Brain pericyte (primary cell): ENCODE measurements around the gene SLC8A3.

ENCODE experiments used
- DNase-seq: peaks from one replicate; pipeline ENCODE4 v3.0.0-alpha.2; 2012; ENCODE audit warnings: low read depth, low spot score

Gene SLC8A3

DNA sequence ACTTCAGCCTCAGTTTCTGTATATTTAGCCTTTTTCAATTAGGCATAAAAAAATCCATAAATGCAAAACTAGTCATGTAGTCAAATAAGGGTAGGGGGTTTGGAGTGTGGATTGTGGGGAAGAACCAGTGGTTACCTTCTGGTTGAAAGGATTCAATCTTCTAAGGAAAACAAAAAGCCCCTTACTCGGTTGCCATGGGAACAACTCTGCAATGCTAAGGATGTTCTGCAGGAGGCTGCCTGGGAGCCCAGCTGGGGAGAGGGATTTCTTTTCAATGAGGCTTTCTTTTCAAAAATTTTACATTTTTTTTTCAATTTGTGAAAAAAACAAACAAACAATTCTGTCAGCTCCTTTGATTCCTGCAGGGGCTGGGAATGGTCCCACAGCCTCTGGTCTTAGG, 67.2 kb downstream of the SLC8A3 start:
- no peak for DNase-seq

DNA sequence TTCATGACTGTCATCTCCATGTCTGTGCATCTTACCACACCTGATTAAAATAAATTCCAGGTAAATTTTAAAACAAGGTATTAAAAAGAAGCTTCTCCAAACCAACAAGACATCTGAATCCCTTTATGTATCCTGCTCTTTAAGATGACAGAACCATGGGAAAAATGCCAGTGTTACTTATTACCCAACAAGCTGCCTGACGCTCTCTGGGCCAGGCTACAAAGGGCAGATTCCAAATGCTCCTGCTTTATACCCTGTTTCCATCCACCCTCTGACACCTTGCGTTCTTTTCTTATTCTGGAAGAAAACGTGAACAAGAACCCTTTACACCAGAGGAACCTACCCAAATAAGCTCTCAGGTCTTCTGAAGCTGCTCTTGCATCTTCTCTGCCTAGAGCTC, 70.7 kb downstream of the SLC8A3 start:
- no peak for DNase-seq

DNA sequence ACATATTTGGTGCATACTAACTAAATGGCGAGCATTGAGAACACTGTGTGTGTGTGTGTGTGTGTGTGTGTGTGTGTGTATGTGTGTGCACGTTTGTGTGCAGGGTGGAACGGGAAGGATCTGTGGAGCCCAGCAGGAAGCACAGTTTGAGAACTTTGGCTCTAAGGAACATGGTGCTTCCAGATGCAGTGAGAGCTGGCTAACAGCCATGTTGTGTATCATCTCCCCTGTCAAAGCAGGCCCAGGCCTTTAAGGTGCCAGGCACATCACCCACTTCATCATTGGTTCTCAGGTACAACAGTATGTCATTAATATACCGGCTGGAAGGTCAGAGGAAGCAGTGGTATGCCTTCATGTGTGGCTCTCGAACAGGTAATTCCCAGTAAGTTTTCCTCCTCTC, 72.5 kb downstream of the SLC8A3 start:
- no peak for DNase-seq

DNA sequence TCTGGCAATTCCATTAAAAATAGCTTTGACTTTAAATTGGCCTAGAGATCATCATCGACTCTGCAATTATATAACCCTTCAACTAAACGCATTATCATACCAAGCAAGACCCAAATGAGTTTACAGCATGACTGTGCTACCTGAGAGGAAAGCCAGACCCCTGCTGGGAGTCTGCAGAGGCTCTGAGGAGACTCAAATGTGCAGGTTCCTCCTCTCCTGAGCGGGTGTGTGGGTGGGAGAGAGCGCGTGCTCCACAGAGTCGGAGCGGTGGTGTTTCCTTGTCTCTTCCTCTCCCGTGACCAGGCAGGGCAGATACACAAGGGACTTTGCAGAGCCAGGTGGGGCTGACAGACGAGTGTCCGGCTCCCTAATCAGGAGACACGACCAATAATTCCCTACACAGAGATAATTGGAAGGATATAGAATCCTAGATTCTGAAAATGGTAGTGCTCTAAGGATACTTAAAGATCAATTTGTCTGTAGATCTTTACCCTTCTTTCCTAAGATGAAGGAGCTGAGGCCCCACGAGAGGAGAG, 74.1 kb downstream of the SLC8A3 start:
- DNase-seq = no peak

DNA sequence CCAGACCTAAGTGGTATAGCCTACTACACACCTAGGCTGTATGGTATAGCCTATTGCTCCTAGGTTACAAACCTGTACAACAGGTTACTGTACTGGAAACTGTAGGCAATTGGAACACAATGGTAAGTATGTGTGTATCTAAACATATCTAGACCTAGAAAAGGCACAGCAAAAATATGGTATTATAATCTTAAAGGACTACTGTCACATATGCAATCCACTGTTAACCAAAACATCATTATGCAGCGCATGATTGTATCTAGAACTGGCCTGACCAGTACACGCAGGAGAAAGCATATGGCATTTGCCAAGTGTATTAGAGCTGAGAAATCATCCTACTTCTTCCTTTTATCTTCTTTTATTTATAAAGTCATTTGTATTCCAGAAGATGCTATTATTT, 75.5 kb downstream of the SLC8A3 start:
- no peak for DNase-seq

DNA sequence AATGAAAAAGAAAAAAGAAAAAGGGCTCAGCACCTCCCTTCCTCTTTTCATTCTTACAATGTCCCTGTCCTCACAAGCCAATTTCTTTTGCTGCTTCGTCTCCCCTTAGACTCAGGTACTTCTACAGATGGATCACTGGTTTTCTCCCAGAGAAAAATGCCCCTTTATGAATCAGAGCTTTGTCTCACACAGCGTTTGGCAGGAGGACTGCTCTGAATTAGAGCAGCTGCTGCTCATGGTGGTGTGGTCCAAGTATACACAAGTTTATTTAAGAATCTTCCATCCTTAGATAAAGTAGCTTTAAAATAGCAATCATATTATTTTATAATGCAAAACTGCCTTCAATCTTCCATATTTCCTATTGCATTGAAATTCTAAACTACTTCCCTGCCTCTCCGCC, 80.3 kb downstream of the SLC8A3 start:
- no peak for DNase-seq

DNA sequence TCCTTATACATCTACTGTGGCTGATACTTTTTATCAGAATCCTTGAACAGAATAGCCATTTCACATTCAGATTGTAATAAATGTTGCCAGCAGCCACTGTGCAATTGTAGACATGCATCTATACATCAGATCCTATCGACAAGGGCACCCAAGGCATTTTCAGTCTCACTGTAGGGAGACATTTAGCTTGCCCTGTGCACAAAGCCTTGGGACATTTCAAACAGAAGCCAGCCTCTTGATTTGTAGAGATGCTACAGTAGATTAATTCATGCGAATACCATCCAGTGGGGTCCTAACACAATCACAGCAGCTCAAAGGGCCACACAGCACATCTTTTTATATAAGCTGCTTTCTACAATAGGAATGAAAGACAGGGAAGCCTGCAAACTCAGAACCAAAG, 81.4 kb downstream of the SLC8A3 start:
- DNase-seq = no peak

DNA sequence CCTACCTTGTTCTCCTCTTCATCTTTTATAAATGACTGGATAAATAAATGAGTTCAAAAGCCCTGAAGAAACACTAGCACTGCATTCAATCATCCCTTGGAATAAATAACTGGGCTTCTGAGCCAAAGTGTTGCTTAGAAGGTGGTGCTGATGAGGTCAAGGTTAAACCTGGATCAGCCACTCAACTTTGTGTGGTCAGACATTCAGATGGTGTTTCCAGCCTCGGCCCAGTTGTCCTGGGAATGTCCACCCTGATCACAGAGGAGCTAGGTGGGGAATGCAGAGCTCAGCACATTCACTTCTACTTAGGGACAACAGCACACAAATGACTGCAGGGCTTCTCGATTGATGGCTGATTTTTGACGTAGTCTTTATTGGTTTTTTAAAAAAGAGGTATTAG, 88.7 kb downstream of the SLC8A3 start:
- DNase-seq = no peak

DNA sequence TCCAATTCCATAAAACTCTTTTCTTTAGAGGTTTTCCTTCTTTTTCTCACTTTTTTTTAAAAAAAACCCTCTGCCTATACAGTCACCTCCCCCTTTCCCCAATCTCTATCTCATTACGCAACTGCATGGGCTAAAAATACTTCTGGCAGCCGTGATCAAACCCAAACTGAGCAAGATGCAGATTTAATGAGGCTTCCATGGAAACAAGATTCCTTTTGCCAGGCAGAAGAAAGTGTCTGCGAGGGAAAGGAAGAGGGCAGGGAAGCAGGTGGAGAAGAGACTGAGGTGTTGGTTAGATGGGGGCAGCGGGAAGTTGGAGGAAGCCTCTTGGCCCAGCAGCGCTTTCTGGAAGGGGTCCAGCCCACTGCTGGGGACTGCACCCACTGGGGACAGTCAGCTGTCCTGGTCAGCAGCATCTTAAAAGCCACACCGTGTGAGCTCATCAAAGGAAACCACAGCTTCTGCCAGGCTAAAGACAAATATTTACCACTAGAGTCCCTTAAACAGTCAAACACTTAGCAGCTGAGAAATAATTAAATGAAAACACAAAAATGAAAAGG, 90.4 kb downstream of the SLC8A3 start:
- DNase-seq = no peak

DNA sequence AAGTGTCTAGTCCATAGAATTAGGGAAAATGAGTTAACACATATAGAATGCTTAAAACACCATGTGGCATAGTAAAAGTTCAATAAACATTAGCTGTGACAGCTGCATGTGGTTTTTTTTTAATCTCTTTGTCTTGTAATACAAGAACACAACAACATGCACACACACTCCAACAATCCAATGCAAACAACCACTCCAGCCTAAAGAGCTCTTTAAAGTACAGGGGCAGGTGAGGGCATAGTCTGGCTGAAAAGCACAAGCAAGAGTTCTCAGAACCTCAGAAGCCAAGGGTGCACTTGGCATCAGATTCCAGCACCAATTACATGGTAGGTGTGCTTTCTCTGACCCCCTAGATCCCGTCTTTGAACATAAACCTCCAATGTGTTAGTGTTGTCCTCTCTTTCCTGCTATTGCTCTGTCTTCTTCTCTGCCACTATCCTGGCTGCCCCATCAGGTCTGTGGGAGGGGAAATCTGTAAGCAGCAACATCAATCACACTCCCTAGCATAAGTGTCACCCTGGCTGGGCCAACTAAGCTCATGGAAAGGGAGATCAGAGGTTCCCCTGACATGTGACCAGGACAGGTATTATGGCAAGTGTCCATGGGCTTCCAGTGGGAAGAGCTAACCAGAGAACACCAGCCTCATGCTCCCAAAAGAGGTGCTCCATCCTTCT, 91.0 kb downstream of the SLC8A3 start:
- DNase-seq = no peak

DNA sequence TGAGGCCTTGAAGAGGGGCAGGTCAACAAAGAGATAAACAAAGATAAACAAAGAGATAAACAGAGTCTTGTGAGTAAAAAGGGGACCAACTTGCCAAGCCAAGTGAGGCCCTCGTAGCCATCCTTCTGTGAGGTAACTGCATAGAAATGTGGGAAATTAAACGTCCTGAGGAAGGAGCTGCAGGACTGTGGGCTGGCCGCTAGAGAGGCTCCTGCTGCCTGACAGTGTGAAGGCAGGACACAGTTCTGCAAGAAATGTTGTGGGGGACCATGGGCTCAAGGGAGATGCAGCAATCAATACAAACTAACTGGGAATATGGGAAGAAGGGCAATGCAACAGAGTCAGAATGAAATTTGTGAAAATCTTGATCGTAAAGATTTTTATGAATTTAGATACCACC, 91.9 kb downstream of the SLC8A3 start:
- no peak for DNase-seq

DNA sequence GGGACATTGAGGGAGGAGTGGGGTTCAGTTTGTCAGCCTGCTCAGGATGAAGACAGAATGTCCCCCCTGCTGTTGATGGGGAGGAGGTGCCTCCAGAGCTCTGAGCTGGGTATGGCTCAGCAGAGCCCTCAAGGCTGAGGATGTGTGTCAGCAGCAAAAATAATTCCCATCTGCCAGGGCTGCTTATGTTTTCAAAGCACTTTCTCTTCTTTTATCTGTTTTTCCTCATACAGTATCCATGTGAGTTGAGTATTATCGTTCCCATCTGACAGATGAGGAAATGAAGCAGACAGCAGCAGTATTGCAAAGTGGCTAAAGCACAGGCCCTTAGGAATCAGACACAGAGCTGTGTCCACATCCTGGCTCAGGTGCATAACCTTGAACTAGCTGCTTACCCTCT, 94.1 kb downstream of the SLC8A3 start:
- no peak for DNase-seq

DNA sequence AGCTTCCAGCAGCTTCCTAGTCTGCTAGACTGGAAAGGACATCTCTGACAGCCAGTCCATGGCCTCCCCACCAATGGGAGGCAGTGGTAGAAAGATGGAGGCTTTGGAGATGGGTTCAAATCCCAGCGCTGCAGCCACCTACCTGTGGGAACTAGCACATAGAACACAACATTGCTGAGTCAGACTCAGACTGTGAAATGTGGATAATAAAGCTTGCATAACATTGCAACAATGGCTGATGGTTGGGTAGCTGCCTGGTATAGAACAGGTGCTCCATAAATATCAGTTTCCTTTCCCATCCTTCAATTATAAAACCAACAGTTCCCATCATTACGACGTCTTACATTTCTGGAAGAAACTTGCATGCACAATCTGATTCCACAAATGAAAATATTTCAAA, 94.6 kb downstream of the SLC8A3 start:
- no peak for DNase-seq

DNA sequence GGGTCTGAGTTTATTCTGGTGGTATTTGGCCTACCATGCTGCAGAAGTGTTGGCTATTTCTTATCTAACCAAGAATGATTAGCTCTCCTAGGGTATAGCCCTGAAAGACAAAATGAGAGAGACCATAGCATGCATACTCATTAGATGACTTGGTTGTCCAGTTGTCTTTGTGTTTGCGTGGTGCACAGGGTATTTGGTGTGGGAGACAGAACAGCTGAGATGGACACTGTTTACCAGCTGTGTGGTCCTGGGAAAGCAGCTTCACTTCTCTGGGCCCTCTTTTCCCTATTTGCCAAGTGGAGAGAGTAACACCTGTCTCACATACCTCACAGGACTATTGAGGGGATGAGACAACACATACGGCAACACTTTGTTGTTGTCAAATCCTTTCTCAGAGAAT, 95.6 kb downstream of the SLC8A3 start:
- no peak for DNase-seq

DNA sequence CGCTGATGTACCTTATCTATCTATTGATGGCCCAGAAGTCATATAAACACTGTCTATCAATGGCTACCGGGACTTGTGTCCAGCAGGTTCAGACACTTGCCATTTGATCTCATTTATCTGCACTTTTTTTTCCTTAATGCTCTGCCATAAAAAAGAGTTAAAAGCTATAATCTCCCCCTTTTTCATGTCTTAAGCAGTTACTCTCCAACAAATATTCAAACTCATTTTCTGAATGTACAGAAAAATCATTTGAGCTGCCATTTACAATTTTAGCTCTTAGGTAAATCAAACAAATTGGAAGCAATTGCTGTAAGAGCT, 101.4 kb downstream of the SLC8A3 start:
- DNase-seq = no peak

DNA sequence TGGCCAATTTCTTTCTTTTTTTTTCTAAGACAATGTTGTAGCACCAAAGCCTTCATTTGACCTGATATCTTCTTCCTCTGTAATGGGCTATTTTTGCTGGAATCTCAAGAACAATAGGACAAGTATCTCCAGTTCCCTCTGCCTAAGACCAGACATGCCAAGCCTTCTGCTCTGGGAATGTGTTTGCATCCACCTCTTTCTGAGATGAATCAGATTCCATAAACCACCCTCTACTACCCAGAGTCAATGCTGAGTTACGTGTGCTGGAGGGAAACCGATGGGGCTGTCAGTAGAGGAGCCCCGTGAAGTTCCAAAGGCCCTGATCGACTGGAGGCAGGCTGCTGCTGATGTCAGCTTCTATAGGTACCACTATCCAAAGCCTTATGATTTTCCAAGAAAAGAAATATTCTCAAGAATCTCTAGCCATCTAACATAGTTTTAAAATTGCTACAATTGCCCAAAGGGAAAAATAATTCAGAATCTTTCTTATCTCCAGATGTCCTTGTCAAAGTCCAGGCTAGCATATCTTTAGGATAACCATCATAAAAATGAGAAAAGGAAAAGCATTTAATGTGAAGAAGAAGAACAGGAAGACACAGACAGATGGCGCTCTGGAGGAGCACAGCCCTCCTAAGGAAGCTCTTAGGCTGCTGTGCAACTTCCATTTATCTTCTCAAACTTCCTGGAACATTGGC, 101.9 kb downstream of the SLC8A3 start:
- DNase-seq = no peak

DNA sequence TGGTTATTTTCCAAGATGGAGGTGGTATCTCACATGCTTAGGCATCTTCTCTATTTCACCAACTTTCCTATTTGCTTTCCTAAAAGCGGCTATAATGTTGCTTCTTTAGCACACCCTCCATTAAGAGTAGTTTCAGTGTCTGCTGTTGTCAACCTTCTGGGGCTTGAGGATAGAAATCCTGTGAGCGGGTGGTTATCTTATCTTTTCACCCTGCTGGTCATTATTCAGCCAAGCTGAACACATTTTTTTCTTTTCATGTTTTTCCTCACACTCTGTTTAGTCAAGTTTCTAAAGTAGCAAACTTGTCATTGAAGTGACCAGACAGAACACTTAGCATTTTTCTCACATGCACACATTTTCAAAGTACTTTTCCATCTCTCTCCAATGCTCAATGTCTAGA, 104.5 kb downstream of the SLC8A3 start:
- no peak for DNase-seq

DNA sequence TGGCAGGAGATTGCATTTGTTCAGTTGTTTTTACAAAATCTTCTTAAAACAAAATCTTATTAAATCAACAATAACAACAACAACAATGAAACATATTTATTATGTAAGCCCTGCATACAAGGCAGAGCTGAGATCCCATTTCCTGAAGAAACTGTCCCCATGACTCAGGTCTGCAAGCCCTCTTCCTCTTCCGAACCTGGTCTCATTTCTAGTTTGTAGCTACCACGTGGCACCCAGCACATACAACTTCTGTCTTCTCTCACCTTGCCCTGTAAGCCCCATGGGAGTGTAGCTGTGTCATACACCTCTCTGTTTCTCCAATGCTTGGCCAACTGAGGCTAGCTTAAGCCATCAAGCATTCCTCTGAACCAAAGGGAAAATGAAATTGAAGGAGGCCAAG, 106.4 kb downstream of the SLC8A3 start:
- no peak for DNase-seq

DNA sequence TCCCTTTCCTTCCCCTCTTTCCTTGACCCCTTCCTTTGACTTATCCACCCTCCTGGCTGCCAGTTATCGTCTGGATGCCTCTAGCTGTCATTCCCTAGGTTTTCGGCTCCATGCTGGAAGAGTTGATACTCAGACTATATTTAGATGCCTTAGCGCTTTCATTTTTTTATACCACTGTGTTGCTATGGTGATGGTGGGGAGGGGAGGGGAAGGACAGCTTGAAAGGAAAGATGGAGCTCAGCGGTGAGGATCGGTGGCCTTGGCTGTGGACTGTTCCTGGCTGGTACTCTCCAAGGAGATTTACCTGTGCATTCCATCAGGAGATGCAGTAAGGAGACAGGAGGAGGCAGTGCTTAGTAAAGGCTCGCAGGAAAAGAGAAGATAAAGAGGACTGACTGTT, 108.7 kb downstream of the SLC8A3 start:
- no peak for DNase-seq

DNA sequence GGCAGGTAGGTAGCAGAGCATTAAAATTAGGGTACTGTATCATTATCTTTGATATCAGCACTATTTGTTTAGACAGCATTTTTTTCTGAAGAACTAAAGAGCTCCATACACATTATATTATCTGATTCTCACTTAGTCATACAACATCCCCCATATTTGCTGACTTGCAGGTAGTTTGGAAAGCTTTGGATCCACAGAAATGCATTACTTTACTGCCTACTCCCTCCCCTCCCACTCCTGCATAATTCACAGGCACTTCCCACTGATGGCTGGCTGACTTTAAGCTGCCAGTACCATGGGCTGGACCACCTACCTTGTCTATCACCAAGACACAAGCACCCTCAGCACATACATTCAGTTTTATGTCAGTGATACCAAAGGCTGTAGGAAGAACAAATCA, 110.4 kb downstream of the SLC8A3 start:
- no peak for DNase-seq

DNA sequence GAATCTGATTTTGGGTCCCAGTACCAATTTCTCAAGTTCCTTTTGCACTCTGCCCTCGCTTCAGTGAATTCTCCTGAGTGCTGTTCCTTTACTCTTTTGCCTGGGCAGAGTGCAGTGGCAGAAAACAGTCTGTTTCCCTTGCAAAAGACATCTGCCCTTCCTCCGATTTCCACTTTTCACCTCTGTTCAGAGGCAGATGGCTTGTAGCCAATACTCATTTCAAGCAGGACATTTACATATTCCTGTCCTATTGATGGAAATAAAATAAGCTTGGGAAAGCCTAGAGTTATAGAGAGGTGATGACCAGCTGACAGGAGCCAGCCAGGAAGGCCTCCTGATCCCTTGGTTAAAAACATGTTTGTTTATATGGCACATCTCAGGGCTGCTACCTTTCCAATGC, 111.0 kb downstream of the SLC8A3 start:
- no peak for DNase-seq

DNA sequence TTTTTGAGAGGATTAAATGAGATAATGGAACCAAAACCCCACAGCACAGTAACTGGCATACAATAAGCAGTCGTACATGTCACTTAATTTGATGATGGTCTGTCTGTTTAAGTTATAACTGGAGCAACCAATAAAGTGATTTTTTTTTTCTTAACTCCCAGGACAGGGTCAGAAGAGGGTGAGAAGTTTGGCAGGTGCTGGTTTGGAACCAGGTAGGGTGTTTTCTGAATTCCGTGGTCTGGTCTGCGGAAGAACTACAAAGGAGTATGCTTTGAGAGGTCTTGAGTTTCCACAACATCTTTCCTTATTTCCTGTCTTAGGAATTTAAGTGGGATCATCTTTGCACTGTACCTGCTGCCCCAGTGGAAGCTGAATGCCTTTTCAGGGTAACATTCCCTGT, 111.7 kb downstream of the SLC8A3 start:
- DNase-seq = no peak

DNA sequence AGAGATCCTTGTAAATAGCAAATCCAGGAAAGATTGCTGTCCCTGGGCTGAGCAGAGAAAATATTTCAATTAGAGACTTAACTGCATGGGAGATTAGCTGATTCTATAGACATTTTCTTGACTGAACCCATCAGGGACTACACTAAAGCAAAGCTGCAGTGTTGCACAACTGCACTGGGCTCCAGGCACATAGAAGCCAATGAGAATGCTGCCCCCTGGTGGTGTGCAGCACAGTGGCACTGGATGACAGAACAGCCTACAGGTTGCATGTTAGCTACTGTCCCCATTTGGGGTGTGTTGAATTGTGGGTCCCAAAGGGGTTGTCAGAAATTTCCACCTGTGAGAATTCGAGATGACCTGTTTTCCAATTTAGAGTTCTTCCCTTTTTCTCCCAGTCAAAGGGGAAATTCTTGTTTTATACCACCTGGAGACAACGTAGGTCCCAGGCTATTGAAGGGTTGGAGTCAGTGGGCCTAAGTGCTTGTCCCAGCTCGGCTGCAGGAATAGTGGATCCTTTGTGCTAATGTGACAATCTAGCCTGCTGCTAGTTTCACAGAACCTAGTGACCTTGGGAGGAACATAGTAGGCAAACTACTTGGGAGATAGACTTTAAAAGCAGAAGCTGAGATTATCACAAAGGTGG, 114.7 kb downstream of the SLC8A3 start:
- DNase-seq = no peak
